ENCODE data around the gene SIK3. TPM values are rescaled to one million over a fixed set of nuclear protein-coding genes. Genes with fewer than 3 reads are reported as not detected.

SIK3 gene
- total RNA-seq, 1 experiment from 2014 or later = 34.4 TPM

DNA sequence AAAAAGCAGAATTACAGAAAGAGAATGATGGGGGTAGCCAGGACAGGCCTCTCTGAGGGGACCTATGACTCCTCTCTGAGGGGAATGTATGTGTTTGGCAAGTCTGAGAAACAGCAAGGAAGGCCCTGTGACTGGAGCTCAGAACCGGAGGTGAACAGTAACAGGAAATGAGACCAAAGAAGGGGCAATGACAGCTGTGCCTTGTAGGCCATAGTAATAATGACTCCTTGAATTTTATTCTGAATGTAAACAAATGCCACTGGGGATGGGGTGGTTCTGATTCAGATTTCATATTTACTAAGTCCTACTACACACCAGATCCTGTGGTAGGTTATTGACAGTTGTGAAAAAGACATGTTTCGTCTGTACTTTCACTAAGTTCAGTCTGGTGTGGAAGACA, 208.0 kb downstream of the SIK3 start (continued):
- TF ChIP-seq, protein P1, sequence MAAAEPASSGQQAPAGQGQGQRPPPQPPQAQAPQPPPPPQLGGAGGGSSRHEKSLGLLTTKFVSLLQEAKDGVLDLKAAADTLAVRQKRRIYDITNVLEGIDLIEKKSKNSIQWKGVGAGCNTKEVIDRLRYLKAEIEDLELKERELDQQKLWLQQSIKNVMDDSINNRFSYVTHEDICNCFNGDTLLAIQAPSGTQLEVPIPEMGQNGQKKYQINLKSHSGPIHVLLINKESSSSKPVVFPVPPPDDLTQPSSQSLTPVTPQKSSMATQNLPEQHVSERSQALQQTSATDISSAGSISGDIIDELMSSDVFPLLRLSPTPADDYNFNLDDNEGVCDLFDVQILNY (CRISPR knock-in tag; IDR thresholded peaks at IDR 0.05) = no peak
- TF ChIP-seq ZBTB21 (CRISPR knock-in tag; IDR thresholded peaks at IDR 0.05; ENCODE audit: borderline replicate concordance) = no peak
- TF ChIP-seq, protein P2, sequence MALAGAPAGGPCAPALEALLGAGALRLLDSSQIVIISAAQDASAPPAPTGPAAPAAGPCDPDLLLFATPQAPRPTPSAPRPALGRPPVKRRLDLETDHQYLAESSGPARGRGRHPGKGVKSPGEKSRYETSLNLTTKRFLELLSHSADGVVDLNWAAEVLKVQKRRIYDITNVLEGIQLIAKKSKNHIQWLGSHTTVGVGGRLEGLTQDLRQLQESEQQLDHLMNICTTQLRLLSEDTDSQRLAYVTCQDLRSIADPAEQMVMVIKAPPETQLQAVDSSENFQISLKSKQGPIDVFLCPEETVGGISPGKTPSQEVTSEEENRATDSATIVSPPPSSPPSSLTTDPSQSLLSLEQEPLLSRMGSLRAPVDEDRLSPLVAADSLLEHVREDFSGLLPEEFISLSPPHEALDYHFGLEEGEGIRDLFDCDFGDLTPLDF (CRISPR knock-in tag; IDR thresholded peaks at IDR 0.05) = no peak
- TF ChIP-seq, protein P3, sequence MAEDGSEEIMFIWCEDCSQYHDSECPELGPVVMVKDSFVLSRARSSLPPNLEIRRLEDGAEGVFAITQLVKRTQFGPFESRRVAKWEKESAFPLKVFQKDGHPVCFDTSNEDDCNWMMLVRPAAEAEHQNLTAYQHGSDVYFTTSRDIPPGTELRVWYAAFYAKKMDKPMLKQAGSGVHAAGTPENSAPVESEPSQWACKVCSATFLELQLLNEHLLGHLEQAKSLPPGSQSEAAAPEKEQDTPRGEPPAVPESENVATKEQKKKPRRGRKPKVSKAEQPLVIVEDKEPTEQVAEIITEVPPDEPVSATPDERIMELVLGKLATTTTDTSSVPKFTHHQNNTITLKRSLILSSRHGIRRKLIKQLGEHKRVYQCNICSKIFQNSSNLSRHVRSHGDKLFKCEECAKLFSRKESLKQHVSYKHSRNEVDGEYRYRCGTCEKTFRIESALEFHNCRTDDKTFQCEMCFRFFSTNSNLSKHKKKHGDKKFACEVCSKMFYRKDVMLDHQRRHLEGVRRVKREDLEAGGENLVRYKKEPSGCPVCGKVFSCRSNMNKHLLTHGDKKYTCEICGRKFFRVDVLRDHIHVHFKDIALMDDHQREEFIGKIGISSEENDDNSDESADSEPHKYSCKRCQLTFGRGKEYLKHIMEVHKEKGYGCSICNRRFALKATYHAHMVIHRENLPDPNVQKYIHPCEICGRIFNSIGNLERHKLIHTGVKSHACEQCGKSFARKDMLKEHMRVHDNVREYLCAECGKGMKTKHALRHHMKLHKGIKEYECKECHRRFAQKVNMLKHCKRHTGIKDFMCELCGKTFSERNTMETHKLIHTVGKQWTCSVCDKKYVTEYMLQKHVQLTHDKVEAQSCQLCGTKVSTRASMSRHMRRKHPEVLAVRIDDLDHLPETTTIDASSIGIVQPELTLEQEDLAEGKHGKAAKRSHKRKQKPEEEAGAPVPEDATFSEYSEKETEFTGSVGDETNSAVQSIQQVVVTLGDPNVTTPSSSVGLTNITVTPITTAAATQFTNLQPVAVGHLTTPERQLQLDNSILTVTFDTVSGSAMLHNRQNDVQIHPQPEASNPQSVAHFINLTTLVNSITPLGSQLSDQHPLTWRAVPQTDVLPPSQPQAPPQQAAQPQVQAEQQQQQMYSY (CRISPR knock-in tag; IDR thresholded peaks at IDR 0.05) = no peak
- TF ChIP-seq SMAD4 (CRISPR knock-in tag; IDR thresholded peaks at IDR 0.05) = no peak

DNA sequence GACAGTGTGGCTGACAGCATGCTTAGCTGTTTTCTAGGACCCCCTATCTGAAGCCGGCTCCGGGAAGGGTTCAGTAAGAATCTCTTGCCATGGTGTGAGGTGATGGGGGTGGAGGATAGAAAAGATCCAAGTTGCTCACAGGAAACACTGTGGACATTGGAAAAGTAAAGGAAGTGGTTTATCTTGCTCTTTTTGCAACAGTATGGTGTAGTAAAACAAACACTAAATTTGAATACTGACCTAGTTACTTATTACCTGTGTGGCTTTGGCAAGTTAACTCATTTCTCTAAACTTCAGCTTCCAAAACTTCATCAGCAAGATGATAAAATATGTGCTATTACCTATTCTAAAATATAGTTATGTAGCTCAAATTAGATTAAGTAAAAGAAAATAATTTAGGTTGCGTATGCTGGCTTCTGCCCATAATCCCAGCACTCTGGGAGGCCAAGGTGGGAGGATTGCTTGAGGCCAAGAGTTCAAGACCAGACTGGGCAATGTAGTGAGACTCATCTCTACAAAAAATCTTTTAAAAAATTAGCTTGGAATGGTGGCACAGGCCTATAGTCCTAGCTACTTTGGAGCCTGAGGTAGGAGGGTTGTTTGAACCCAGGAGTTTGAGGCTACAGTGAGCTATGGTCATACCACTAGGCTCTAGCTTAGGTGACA, 209.2 kb downstream of the SIK3 start:
- H3K27me3 Mint-ChIP-seq (ENCODE audit: low read depth) = no peaks in the 10 kb centered on the region
- ChIA-PET POLR2A (no interaction called here), CTCF (interaction anchor here (0.6 kb wide), 1 partner anchor 437 kb away, joined by 3 read pairs; no protein-coding TSS in a partner anchor)
- H3K36me3 Mint-ChIP-seq = peaks cover 12% of the 10 kb centered on the region
- no peak overlapping the region for H3K27ac Mint-ChIP-seq
- H3K4me3 Mint-ChIP-seq = no peak overlapping the region
- no peaks in the 10 kb centered on the region for H3K9me3 Mint-ChIP-seq
- ATAC-seq = no peak
- TF ChIP-seq NR2C2 (CRISPR knock-in tag; IDR thresholded peaks at IDR 0.05) (no peak), IRF2 (CRISPR knock-in tag; IDR thresholded peaks at IDR 0.05; ENCODE audit: borderline replicate concordance, low read depth) (no peak), ZNF423 (CRISPR knock-in tag; IDR thresholded peaks at IDR 0.05) (no peak), HMGA2 (CRISPR knock-in tag; IDR thresholded peaks at IDR 0.05) (no peak), JAZF1 (CRISPR knock-in tag; IDR thresholded peaks at IDR 0.05) (no peak)
- TF ChIP-seq, protein P4, sequence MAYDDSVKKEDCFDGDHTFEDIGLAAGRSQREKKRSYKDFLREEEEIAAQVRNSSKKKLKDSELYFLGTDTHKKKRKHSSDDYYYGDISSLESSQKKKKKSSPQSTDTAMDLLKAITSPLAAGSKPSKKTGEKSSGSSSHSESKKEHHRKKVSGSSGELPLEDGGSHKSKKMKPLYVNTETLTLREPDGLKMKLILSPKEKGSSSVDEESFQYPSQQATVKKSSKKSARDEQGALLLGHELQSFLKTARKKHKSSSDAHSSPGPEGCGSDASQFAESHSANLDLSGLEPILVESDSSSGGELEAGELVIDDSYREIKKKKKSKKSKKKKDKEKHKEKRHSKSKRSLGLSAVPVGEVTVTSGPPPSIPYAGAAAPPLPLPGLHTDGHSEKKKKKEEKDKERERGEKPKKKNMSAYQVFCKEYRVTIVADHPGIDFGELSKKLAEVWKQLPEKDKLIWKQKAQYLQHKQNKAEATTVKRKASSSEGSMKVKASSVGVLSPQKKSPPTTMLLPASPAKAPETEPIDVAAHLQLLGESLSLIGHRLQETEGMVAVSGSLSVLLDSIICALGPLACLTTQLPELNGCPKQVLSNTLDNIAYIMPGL (CRISPR knock-in tag; IDR thresholded peaks at IDR 0.05) = no peak
- TF ChIP-seq, protein P5, sequence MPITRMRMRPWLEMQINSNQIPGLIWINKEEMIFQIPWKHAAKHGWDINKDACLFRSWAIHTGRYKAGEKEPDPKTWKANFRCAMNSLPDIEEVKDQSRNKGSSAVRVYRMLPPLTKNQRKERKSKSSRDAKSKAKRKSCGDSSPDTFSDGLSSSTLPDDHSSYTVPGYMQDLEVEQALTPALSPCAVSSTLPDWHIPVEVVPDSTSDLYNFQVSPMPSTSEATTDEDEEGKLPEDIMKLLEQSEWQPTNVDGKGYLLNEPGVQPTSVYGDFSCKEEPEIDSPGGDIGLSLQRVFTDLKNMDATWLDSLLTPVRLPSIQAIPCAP (CRISPR knock-in tag; IDR thresholded peaks at IDR 0.05) = no peak
- TF ChIP-seq, protein P6, sequence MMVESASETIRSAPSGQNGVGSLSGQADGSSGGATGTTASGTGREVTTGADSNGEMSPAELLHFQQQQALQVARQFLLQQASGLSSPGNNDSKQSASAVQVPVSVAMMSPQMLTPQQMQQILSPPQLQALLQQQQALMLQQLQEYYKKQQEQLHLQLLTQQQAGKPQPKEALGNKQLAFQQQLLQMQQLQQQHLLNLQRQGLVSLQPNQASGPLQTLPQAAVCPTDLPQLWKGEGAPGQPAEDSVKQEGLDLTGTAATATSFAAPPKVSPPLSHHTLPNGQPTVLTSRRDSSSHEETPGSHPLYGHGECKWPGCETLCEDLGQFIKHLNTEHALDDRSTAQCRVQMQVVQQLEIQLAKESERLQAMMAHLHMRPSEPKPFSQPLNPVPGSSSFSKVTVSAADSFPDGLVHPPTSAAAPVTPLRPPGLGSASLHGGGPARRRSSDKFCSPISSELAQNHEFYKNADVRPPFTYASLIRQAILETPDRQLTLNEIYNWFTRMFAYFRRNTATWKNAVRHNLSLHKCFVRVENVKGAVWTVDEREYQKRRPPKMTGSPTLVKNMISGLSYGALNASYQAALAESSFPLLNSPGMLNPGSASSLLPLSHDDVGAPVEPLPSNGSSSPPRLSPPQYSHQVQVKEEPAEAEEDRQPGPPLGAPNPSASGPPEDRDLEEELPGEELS (CRISPR knock-in tag; IDR thresholded peaks at IDR 0.05) = no peak
- TF ChIP-seq, protein P7, sequence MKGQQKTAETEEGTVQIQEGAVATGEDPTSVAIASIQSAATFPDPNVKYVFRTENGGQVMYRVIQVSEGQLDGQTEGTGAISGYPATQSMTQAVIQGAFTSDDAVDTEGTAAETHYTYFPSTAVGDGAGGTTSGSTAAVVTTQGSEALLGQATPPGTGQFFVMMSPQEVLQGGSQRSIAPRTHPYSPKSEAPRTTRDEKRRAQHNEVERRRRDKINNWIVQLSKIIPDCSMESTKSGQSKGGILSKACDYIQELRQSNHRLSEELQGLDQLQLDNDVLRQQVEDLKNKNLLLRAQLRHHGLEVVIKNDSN (CRISPR knock-in tag; IDR thresholded peaks at IDR 0.05) = no peak
- no peak for DNase-seq (ENCODE audit: low spot score)
- H3K4me1 Mint-ChIP-seq = no peaks in the 10 kb centered on the region

Measured in WTC11 (cell line).